ENCODE results near the gene HCFC1R1. TPM values are rescaled to one million over a fixed set of nuclear protein-coding genes. Genes with fewer than 3 reads are reported as not detected.
"Not testable (repeated sequence)": the region's sequence is repeated elsewhere in the genome, so short reads cannot be mapped to it uniquely, and the experiment has no call there.

Gene HCFC1R1
- total and polyA plus RNA-seq, 4 experiments from 2014 or later: 16.0 to 23.8 (median 18.2) TPM

DNA sequence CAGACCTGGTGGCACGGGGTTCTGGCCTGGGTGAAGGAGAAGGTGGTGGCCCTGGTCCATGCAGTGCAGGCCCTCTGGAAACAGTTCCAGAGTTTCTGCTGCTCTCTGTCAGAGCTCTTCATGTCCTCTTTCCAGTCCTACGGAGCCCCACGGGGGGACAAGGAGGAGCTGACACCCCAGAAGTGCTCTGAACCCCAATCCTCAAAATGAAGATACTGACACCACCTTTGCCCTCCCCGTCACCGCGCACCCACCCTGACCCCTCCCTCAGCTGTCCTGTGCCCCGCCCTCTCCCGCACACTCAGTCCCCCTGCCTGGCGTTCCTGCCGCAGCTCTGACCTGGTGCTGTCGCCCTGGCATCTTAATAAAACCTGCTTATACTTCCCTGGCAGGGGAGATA lies 45.4 kb upstream of the HCFC1R1 start:
- intact Hi-C loops (cut with micrococcal nuclease); DNase-seq; H3K27me3 ChIP-seq (ENCODE audit: insufficient read depth, low read length); H3K9me3 ChIP-seq (ENCODE audit: control insufficient read depth in 1 of 2, low read length in 2 of 2); H3K4me3 ChIP-seq (ENCODE audit: low read length in 2 of 2); H3K27ac ChIP-seq (ENCODE audit: low read depth, low read length); H3K27me3 Mint-ChIP-seq; H3K9me3 Mint-ChIP-seq: not testable (repeated sequence)
- POLR2A ChIA-PET (ENCODE audit: partially characterized antibody): interaction anchor here (2.3 to 8.8 kb wide), 9 partner anchors 7 to 66 kb away, joined by 6 to 217 read pairs (median 22); partner anchors contain the start of genes ZNF213 and ZSCAN10
- Mint-ChIP-seq H3K36me3 (peaks cover 46% of the 10 kb centered on the region in 2 donors), H3K4me1 (peaks cover 46 to 94% (median 63%) of the 10 kb centered on the region in 4 donors), H3K4me3 (peak overlapping the region in 7 of 8 donors; percentile 29 to 84 (median 47)), H3K27ac (peak overlapping the region in 6 of 7 donors; percentile 44 to 92 (median 84))
- peaks cover 78% of the 10 kb centered on the region for H3K4me1 ChIP-seq (ENCODE audit: insufficient read depth, low read length)
- CTCF ChIA-PET (ENCODE audit: partially characterized antibody): interaction anchor here (0.5 to 13.3 kb wide), 5 partner anchors 10 to 60 kb away, joined by 4 to 249 read pairs (median 13); partner anchors contain the start of gene ZSCAN10
- peaks cover 21% of the 10 kb centered on the region for H3K36me3 ChIP-seq (ENCODE audit: insufficient read depth, low read length)

- no peaks in the 10 kb centered on the region for H3K27me3 ChIP-seq (ENCODE audit: insufficient read depth, low read length)
- peak in 1 of 5 donors; percentile 38 for DNase-seq
- H3K4me3 ChIP-seq (ENCODE audit: low read length in 2 of 2): peak overlapping the region; percentile 98
- peak overlapping the region; percentile 96 to 100 (median 99) for H3K4me3 Mint-ChIP-seq
- peaks cover 0 to 5% (median 0%) of the 10 kb centered on the region in 8 donors for H3K9me3 Mint-ChIP-seq
- H3K27me3 Mint-ChIP-seq: no peaks in the 10 kb centered on the region
- peak overlapping the region; percentile 91 to 99 (median 96) for H3K27ac Mint-ChIP-seq
- intact Hi-C loops (cut with micrococcal nuclease): no loop called here
- peak overlapping the region; percentile 98 for H3K27ac ChIP-seq (ENCODE audit: low read depth, low read length)
- ChIA-PET POLR2A (ENCODE audit: partially characterized antibody) (interaction anchor here (0.6 to 8.8 kb wide), 10 partner anchors 8 to 66 kb away, joined by 3 to 217 read pairs (median 18); partner anchors contain the start of genes ZNF213 and ZSCAN10), CTCF (ENCODE audit: partially characterized antibody) (interaction anchor here (1.3 to 13.3 kb wide), 4 partner anchors 9 to 61 kb away, joined by 4 to 249 read pairs (median 15); partner anchors contain the start of gene ZSCAN10)
- peaks cover 21% of the 10 kb centered on the region for H3K36me3 ChIP-seq (ENCODE audit: insufficient read depth, low read length)
- peaks cover 46 to 49% of the 10 kb centered on the region in 2 donors for H3K36me3 Mint-ChIP-seq
- H3K4me1 ChIP-seq (ENCODE audit: insufficient read depth, low read length): peaks cover 78% of the 10 kb centered on the region
- no peaks in the 10 kb centered on the region for H3K9me3 ChIP-seq (ENCODE audit: control insufficient read depth in 1 of 2, low read length in 2 of 2)
- peaks cover 44 to 94% (median 62%) of the 10 kb centered on the region in 4 donors for H3K4me1 Mint-ChIP-seq
These were observed 44.7 kb upstream of the HCFC1R1 start for GRCh38 chr16:3068487-3068886.

DNA sequence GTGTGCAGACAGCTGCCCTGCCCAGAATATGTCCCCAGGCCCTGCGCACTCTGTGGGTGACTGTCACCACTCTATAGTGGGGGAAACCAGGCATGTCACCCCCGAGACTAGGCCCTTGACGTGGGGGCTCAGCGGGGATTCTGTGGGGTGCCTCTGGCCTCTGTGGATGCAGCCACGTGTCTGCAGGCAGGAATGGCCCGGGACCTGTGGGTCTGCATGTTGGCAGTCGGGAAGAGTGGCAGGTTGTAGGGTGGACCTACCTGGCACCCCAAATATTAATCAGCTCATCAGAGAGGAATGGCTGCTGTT lies 42.7 kb upstream of the HCFC1R1 start:
- Mint-ChIP-seq H3K36me3 (peaks cover 46 to 49% of the 10 kb centered on the region in 2 donors), H3K9me3 (peaks cover 0 to 4% (median 0%) of the 10 kb centered on the region in 8 donors), H3K27ac (peak overlapping the region; percentile 91 to 99 (median 96)), H3K4me1 (peaks cover 39 to 89% (median 60%) of the 10 kb centered on the region in 4 donors), H3K4me3 (peak overlapping the region; percentile 98 to 100 (median 100)), H3K27me3 (no peaks in the 10 kb centered on the region)
- peak overlapping the region; percentile 98 for H3K27ac ChIP-seq (ENCODE audit: low read depth, low read length)
- ChIA-PET CTCF (ENCODE audit: partially characterized antibody) (interaction anchor here (1.0 to 13.3 kb wide), 6 partner anchors 7 to 64 kb away, joined by 3 to 362 read pairs (median 14); partner anchors contain the start of genes ZNF213 and ZSCAN10), POLR2A (ENCODE audit: partially characterized antibody) (interaction anchor here (1.0 to 8.8 kb wide), 19 partner anchors 10 to 378 kb away, joined by 3 to 217 read pairs (median 5); partner anchors contain the start of genes NAA60, ZNF213, ZNF263 and ZSCAN10)
- no peaks in the 10 kb centered on the region for H3K9me3 ChIP-seq (ENCODE audit: control insufficient read depth in 1 of 2, low read length in 2 of 2)
- peaks cover 21% of the 10 kb centered on the region for H3K36me3 ChIP-seq (ENCODE audit: insufficient read depth, low read length)
- no peak for DNase-seq
- peaks cover 78% of the 10 kb centered on the region for H3K4me1 ChIP-seq (ENCODE audit: insufficient read depth, low read length)
- H3K27me3 ChIP-seq (ENCODE audit: insufficient read depth, low read length): no peaks in the 10 kb centered on the region
- peak overlapping the region; percentile 98 for H3K4me3 ChIP-seq (ENCODE audit: low read length in 2 of 2)
- intact Hi-C loops (cut with micrococcal nuclease): no loop called here

- H3K27me3 Mint-ChIP-seq: no peaks in the 10 kb centered on the region
- H3K36me3 ChIP-seq (ENCODE audit: insufficient read depth, low read length): peaks cover 21% of the 10 kb centered on the region
- peak overlapping the region; percentile 98 for H3K4me3 ChIP-seq (ENCODE audit: low read length in 2 of 2)
- H3K4me1 ChIP-seq (ENCODE audit: insufficient read depth, low read length): peaks cover 73% of the 10 kb centered on the region
- peaks cover 46 to 49% of the 10 kb centered on the region in 2 donors for H3K36me3 Mint-ChIP-seq
- ChIA-PET POLR2A (ENCODE audit: partially characterized antibody) (interaction anchor here (0.6 to 8.8 kb wide), 31 partner anchors 10 to 378 kb away, joined by 3 to 217 read pairs (median 5); partner anchors contain the start of genes MMP25, NAA60, ZNF213 and ZNF263), CTCF (ENCODE audit: partially characterized antibody) (interaction anchor here (1.0 to 13.3 kb wide), 10 partner anchors 7 to 64 kb away, joined by 3 to 362 read pairs (median 10); partner anchors contain the start of genes ZNF213 and ZSCAN10)
- H3K27ac Mint-ChIP-seq: peak overlapping the region; percentile 91 to 99 (median 96)
- peak in 1 of 5 donors; percentile 60 for DNase-seq
- H3K27me3 ChIP-seq (ENCODE audit: insufficient read depth, low read length): no peaks in the 10 kb centered on the region
- no peaks in the 10 kb centered on the region for H3K9me3 ChIP-seq (ENCODE audit: control insufficient read depth in 1 of 2, low read length in 2 of 2)
- intact Hi-C loops (cut with micrococcal nuclease): loop anchor here (1.0 kb wide), 1 partner anchor 9 kb away; no protein-coding TSS in a partner anchor
- H3K9me3 Mint-ChIP-seq: peaks cover 0 to 4% (median 0%) of the 10 kb centered on the region in 8 donors
- peak overlapping the region; percentile 98 to 100 (median 100) for H3K4me3 Mint-ChIP-seq
- H3K27ac ChIP-seq (ENCODE audit: low read depth, low read length): peak overlapping the region; percentile 98
- peaks cover 35 to 84% (median 56%) of the 10 kb centered on the region in 4 donors for H3K4me1 Mint-ChIP-seq
These were observed 42.1 kb upstream of the HCFC1R1 start for GRCh38 chr16:3065742-3066439.

- H3K36me3 ChIP-seq (ENCODE audit: insufficient read depth, low read length): peaks cover 21% of the 10 kb centered on the region
- ChIA-PET CTCF (ENCODE audit: partially characterized antibody) (interaction anchor here (1.0 to 13.3 kb wide), 9 partner anchors 11 to 65 kb away, joined by 3 to 362 read pairs (median 7); partner anchors contain the start of genes ZNF213 and ZSCAN10), POLR2A (ENCODE audit: partially characterized antibody) (interaction anchor here (0.6 to 8.8 kb wide), 28 partner anchors 11 to 379 kb away, joined by 3 to 217 read pairs (median 5); partner anchors contain the start of genes MMP25, NAA60 and ZNF213)
- H3K4me3 ChIP-seq (ENCODE audit: low read length in 2 of 2): peak within 1 kb of the TSS; percentile 98
- Mint-ChIP-seq H3K4me3 (peak within 1 kb of the TSS; percentile 98 to 100 (median 100)), H3K27me3 (no peaks in the 10 kb centered on the region), H3K36me3 (peaks cover 42 to 48% of the 10 kb centered on the region in 2 donors), H3K4me1 (peaks cover 34 to 84% (median 55%) of the 10 kb centered on the region in 4 donors), H3K27ac (peak within 1 kb of the TSS; percentile 91 to 99 (median 96)), H3K9me3 (peaks cover 0 to 4% (median 0%) of the 10 kb centered on the region in 8 donors)
- no peaks in the 10 kb centered on the region for H3K27me3 ChIP-seq (ENCODE audit: insufficient read depth, low read length)
- intact Hi-C loops (cut with micrococcal nuclease): loop anchor here (1.0 kb wide), 1 partner anchor 10 kb away; no protein-coding TSS in a partner anchor
- DNase-seq: peak; percentile 64 to 85 (median 66)
- H3K4me1 ChIP-seq (ENCODE audit: insufficient read depth, low read length): peaks cover 72% of the 10 kb centered on the region
- H3K27ac ChIP-seq (ENCODE audit: low read depth, low read length): peak within 1 kb of the TSS; percentile 98
- H3K9me3 ChIP-seq (ENCODE audit: control insufficient read depth in 1 of 2, low read length in 2 of 2): no peaks in the 10 kb centered on the region
These were observed 41.5 kb upstream of the HCFC1R1 start, which contains the start of gene IL32 for GRCh38 chr16:3065069-3065741. Gene IL32 (plus strand): TSS chr16:3065640. CDS start chr16:3065812, 172 bp downstream.

- H3K4me3 ChIP-seq (ENCODE audit: low read length in 2 of 2): no peak overlapping the region
- Mint-ChIP-seq H3K4me3 (peak overlapping the region; percentile 98 to 100 (median 100)), H3K27ac (peak overlapping the region; percentile 91 to 99 (median 96)), H3K27me3 (no peaks in the 10 kb centered on the region), H3K36me3 (peaks cover 30 to 40% of the 10 kb centered on the region in 2 donors), H3K9me3 (peaks cover 0 to 4% (median 0%) of the 10 kb centered on the region in 8 donors), H3K4me1 (peaks cover 32 to 82% (median 53%) of the 10 kb centered on the region in 4 donors)
- POLR2A ChIA-PET (ENCODE audit: partially characterized antibody): interaction anchor here (0.6 to 8.8 kb wide), 14 partner anchors 12 to 144 kb away, joined by 3 to 217 read pairs (median 4); partner anchors contain the start of genes MMP25, ZNF213 and ZSCAN10
- peaks cover 68% of the 10 kb centered on the region for H3K4me1 ChIP-seq (ENCODE audit: insufficient read depth, low read length)
- H3K9me3 ChIP-seq (ENCODE audit: control insufficient read depth in 1 of 2, low read length in 2 of 2): no peaks in the 10 kb centered on the region
- DNase-seq: no peak
- no peaks in the 10 kb centered on the region for H3K27me3 ChIP-seq (ENCODE audit: insufficient read depth, low read length)
- H3K36me3 ChIP-seq (ENCODE audit: insufficient read depth, low read length): peaks cover 18% of the 10 kb centered on the region
- intact Hi-C loops (cut with micrococcal nuclease): no loop called here
- CTCF ChIA-PET (ENCODE audit: partially characterized antibody): interaction anchor here (1.5 to 13.3 kb wide), 8 partner anchors 12 to 95 kb away, joined by 3 to 362 read pairs (median 9); partner anchors contain the start of genes ZNF213 and ZSCAN10
- peak overlapping the region; percentile 98 for H3K27ac ChIP-seq (ENCODE audit: low read depth, low read length)
These were observed 40.1 kb upstream of the HCFC1R1 start for GRCh38 chr16:3063625-3064386.

All from CD4-positive, alpha-beta memory T cell (primary cell).